COLO829 (cell line): Measurements from ENCODE around the gene NOL4L.

ENCODE experiments used
- DNase-seq: peaks from one replicate; pipeline ENCODE4 v3.0.0; 2012; ENCODE audit warnings: low spot score

NOL4L gene

GRCh38 chr20:32483351-32484224 is 101.5 kb downstream of the NOL4L start:
- DNase-seq = peak; percentile 57

- no peak for DNase-seq
Measured at GRCh38 chr20:32482442-32483261, 102.5 kb downstream of the NOL4L start.

DNA sequence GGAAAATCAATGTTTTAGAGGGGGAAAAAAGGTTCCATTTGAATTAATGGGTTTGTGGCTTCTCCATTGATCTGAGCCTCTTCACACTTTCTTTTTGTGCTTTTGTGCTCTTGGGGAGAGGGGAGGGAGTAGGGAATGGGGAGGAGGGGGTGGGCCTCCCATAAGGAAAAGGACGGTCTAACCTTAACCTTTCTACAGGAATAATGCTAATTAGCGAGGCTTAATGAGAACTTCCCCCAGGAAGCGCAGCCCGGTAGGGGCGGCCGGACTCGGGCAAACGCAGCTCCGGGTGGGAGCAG is 103.0 kb downstream of the NOL4L start:
- no peak for DNase-seq

GRCh38 chr20:32481311-32482142 is 103.6 kb downstream of the NOL4L start:
- DNase-seq = no peak

DNA sequence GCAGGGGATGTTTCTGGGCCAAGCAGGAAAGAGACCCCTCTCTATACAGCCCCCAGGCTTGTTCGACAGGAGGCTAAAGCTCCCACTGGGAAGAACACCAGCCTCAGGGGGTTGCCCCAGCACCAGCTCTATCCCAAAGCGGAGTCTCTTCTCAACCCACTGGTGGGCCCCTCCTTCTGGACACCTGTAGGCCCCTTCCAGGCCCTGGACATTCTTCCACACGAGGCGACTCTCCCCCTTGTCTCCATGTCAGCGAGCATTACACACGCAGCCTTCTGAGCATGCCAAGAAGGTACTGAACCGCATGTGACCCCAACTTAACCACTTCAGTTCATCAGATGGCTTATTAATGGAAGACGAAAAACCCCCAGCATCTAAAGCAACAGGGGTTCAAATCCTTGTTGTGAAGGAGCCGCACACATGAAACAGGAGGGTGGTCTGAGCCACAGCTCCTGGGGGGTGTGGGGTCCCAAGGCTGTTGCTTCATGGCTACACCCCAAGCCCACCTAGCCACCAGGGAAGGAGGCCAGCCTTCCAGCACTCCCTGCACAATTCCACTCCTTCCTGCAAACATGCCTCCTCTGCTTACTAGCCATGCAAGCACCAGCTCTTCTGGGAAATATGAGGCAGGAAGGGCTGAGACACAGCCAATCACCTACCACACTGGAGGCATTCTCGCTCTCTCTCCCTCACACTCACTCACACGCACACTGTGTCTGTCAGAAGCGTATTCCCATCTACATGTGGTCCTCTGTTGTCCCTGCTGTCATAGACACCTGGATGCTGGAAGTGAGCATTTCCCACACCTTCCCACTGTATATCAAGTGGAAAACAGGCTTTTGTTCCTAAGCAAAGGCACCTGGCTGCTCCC is 104.5 kb downstream of the NOL4L start:
- no peak for DNase-seq

GRCh38 chr20:32479697-32480171 is 105.4 kb downstream of the NOL4L start:
- DNase-seq = no peak

DNA sequence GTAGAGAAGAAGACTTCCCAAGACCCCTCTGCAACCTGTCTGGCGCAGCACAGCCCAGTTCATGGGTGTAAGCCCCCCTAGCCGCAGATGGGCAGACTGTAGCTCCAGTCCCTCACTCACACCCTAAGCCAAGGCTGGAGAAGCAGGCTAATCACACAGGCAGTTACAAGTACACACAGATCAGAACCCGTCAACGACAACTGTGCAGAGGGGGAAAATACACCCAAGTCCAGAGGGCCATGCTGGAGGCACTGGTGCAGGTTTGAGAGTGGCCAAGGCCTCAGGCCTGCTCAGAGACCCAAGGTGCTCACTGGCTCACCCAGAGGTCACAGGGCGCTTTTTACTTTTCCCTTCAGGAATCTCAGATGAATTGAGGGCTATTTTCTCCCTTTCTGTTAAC is 106.1 kb downstream of the NOL4L start:
- no peak for DNase-seq

DNA sequence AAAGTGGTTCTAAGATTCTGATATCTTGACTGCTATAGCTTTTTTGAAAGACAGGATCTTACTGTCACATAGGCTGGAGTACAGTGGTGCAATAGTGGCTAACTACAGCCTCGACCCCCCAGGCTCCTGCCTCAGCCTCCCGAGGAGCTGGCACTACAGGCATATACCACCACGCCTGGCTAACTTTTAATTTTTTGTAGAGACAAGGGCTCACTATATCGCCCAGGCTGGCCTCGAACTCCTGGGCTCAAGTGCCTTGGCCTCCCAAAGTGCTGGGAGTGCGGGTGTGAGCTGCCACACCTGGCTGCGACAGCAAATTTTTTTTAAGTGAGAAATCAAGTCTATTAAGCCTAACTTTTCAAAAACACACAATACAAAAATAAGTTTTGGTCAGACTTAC is 106.6 kb downstream of the NOL4L start:
- no peak for DNase-seq

DNA sequence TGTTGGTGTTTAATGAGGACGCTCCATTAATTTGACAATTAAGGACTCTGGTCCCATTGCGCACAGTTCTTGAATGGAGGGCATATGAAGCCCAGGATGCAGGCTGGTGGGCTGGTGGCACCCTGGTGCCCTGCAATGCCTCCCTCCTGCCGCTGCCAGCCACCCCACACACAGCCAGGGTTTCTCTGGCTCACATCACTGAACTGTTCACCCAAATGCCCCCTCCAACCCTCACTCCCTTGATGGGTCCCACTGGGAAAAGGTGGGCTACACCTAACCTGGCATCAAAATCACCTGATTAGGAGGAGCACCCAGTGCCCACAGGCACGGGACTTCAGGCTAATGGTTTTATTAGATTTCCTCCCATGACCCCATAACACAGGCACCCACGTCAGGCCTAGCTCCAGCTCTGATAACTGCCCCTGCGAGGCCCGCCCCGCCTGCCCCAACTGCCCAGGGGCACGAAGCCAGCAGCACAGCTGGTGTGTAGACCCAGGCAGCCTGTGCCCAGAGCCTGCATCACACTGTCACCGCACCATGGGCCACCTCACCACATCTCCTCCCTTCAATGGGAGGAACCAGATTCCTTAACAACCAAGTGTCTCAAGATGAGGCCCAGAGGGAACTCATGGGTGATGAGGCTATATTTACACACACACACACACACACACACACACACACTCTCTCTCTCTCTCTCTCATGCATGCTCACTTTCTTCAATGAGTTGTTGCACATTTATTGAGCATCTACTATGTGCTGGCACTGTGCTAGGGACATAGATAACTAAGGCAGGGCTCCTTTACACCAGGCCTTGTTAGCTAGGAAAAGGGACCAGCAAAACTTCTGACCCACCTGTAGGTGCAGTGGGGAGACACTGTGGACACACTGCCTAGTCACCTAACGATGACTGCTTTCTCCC is 107.3 kb downstream of the NOL4L start:
- DNase-seq = no peak

DNA sequence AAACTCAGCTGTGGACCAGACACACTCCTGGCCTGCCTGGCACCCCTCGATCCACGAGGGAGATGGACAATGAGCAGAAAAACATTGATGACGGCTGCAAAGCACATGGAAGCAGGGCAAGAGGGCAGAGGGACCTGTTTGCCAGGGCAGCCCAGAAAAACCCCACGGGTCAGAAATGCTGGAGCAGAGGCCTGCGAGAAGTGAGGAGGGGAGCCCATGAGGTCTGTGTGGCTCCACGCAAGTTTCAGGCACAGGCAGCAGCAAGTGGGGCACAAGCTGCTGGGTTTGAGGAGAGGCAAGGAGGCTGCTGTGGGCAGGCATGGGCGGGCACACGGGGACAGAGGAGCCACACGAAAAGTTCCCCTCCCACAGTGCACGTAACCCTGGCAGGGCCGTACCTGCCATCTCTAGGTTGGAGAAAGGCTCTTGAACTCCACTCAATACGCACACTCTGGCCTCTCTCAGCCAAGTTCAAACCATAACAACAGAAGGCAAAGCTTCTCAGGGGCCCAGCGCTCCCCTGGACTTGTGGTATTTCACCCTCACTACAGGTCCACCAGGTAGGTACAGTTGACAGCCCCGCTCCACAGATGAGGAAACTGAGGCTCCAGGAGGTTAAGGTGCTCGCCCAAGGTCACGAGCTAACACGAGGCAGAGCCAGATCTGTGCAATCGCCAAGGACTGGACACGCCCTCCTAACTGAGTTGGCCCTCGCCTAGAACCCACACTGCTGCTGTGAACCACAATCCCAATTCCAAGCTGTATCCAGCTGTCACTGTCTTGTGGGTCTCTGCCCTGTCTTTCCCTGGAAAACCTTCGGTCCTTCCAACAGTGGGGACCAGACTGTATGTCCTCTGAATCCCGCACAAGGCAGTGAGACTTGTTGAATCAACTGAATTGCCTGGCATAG is 108.2 kb downstream of the NOL4L start:
- DNase-seq = no peak

- DNase-seq = peak; percentile 97
Measured at GRCh38 chr20:32474967-32475811, 109.9 kb downstream of the NOL4L start.

DNA sequence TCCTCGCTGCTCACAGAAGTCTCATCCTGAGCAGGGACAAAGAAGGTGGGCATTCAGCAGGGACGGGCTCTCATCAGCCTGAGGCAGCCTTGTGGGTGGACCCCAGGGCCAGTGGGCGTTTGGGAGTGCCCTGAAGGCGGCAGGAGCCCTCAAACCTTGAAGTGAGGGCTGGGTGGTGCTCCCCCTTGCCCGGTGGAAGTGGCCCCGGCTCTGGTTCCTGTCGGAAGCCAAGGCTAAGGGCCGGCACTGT is 110.5 kb downstream of the NOL4L start:
- DNase-seq = peak; percentile 37

DNA sequence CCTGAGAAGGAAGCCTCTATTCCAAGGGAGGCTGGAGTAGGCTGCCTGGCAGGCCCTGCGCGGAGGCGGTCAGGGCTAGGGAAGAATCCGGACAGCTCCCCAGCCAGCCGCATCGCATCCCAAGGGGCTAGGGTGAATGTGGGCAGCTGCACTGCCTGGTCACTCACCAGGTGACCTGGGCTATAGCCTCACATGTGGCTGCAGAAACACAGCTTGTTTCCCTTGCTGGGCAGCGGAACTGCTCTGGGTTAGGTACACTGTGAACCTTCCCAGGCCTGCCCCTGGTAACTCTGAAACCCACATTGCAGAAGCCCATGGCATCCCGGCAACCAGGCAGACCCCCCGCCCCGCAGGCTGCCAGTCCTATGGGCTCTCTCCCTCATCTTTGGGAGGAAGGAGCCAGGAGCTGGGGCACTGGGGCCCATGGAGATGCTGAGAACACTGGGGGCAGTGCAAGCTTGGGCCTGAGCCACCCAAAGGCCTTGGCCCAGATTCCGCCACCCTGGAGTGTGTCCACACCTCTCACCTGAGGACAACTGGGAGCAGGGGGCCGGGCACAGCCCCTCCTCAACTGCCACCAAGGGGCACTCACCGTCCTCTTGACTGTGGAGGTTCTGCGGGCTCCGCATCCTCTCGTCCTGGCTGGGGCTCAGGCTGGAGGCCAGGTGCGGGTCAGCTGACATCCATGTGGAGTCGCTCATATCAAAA is 111.0 kb downstream of the NOL4L start:
- no peak for DNase-seq

DNA sequence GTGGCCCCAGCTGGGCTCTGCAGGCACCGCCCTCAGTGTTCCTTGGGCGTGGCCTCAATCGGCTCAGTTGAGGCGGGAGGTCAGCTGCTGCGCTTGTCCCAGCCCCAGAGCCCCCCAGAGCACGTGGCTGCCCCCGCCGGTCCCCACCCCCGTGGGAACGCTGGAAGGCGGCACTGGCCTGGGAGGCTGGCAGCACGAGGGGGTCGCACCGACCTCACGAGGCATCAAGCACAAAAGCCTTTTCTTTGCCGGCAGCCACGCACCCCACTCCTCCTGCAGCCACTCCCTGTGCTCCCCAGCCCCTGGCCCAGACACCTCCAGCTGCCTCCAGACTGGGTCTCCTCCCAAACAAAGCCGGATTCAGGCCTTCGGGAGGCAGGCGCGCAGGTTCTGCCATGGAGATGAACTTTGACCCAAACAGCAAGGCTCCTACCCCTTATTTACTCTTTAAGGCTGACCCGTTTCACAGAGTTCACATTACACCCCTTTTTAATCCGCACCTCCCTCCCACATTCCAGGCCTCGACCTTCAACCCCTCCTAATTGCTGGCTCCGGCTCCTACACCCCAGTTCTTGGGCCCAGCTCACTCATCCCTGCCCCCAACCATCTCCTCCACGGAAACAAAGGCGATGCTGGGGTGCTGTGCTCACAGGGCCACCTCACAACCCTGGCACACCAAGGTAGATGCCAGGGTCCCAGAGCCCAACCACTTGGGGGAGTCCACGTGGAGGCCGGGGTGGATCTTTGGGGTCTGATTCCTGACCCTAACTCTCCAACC is 111.7 kb downstream of the NOL4L start:
- DNase-seq = no peak

DNA sequence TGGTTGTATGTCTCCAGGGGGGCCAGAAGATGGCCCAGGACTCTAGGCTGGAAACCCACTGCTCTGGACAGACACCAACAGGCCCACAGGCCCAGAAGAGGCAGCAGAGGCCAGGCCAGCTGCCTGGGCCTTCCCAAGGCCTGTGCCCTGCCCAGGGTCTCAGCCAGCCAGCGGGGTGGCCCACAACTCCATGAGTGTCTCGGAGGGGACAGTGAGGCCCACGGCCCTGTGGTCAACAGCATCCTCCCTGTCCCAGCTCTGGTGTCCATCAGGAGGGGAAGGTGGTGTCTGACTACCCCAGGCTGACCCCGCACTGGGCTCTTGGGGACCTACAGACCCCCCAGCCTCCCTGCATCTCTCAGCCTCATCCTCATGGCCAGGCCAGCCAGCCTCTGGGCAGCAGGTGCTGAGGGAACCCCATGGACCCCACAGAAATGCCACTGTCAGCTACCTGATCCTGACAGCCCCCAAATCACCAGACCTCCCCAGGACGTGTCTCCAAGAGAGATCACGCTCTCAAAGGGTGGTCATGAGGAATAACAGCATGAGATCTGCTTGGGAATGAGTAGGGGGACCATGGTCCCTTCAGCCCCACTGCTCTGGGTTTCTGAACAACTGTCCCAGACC is 112.4 kb downstream of the NOL4L start:
- DNase-seq = no peak

DNA sequence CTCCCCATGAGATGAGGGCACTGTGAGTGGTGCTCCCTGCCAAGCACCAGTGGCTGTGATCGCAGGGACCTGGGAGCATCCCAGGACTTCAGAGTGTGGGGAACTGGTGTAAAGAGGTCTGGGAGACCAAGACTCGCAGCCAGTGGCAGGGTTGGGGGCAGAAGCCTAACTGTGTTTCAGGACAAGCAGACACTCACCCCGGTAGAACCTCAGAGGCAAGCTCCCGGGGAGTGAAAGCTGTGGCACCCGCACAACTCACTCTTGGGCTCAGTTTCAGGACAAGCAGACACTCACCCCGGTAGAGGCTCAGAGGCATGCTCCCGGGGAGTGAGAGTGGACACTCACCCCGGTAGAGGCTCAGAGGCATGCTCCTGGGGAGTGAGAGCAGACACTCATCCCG is 114.2 kb downstream of the NOL4L start:
- DNase-seq = no peak
